ENCODE data around the gene ATF6B. TPM values are rescaled to one million over a fixed set of nuclear protein-coding genes. Genes with fewer than 3 reads are reported as not detected.

ATF6B gene
- total and polyA plus RNA-seq, 8 donors = 20.9 to 718 (median 54.2) TPM

GRCh38 chr6:32073613-32074012 is 54.4 kb downstream of the ATF6B start:
- H3K4me1 ChIP-seq = no peaks in the 10 kb centered on the region
- WGBS, 5 donors = 87 to 93% (median 90%) methylated on average over 10 of the region's 10 CpGs
- TF ChIP-seq CTCF (IDR thresholded peaks at IDR 0.05) = no peak
- no peak for TF ChIP-seq EP300 (IDR thresholded peaks at IDR 0.05)
- no peak for TF ChIP-seq POLR2A (IDR thresholded peaks at IDR 0.05)
- no peak for TF ChIP-seq POLR2AphosphoS5 (IDR thresholded peaks at IDR 0.05)
- intact Hi-C loops (cut with DNase I; ENCODE audit: low total_unique reads) = no loop called here
- H3K9me3 ChIP-seq = no peaks in the 10 kb centered on the region
- no peak overlapping the region for H3K4me3 ChIP-seq
- H3K27me3 ChIP-seq = no peaks in the 10 kb centered on the region
- DNase-seq = no peak
- no peak overlapping the region for H3K27ac ChIP-seq
- peaks cover 0 to 40% (median 34%) of the 10 kb centered on the region in 4 donors for H3K36me3 ChIP-seq

- no peak for TF ChIP-seq POLR2A (IDR thresholded peaks at IDR 0.05)
- TF ChIP-seq POLR2AphosphoS5 (IDR thresholded peaks at IDR 0.05) = no peak
- no peak for TF ChIP-seq CTCF (IDR thresholded peaks at IDR 0.05)
- TF ChIP-seq EP300 (IDR thresholded peaks at IDR 0.05) = no peak
- intact Hi-C loops (cut with DNase I; ENCODE audit: low total_unique reads) = no loop called here
Observed at GRCh38 chr6:32073101-32073500, 54.9 kb downstream of the ATF6B start.

GRCh38 chr6:32070814-32071543 is 57.1 kb downstream of the ATF6B start:
- peak overlapping the region in 4 of 5 donors; percentile 19 to 53 (median 30) for H3K27ac ChIP-seq
- peak in 1 of 2 donors; percentile 61 for DNase-seq
- H3K27me3 ChIP-seq = no peaks in the 10 kb centered on the region
- 73 to 86% (median 81%) methylated on average over 15 to 16 of the region's 16 CpGs for WGBS, 5 donors
- TF ChIP-seq POLR2AphosphoS5 (IDR thresholded peaks at IDR 0.05) = no peak
- no peak for TF ChIP-seq EP300 (IDR thresholded peaks at IDR 0.05)
- TF ChIP-seq POLR2A (IDR thresholded peaks at IDR 0.05) = no peak
- no peaks in the 10 kb centered on the region for H3K4me1 ChIP-seq
- intact Hi-C loops (cut with DNase I; ENCODE audit: low total_unique reads) = no loop called here
- H3K9me3 ChIP-seq = no peaks in the 10 kb centered on the region
- H3K4me3 ChIP-seq = no peak overlapping the region
- peaks cover 0 to 46% (median 39%) of the 10 kb centered on the region in 4 donors for H3K36me3 ChIP-seq

More at GRCh38 chr6:32073101-32073500, 54.9 kb downstream of the ATF6B start:
- H3K4me3 ChIP-seq = no peak overlapping the region
- peaks cover 0 to 43% (median 36%) of the 10 kb centered on the region in 4 donors for H3K36me3 ChIP-seq
- 75 to 89% (median 81%) methylated on average over 3 of the region's 3 CpGs for WGBS, 5 donors
- no peaks in the 10 kb centered on the region for H3K9me3 ChIP-seq
- H3K27me3 ChIP-seq = no peaks in the 10 kb centered on the region
- no peaks in the 10 kb centered on the region for H3K4me1 ChIP-seq
- H3K27ac ChIP-seq = no peak overlapping the region
- no peak for DNase-seq

DNA sequence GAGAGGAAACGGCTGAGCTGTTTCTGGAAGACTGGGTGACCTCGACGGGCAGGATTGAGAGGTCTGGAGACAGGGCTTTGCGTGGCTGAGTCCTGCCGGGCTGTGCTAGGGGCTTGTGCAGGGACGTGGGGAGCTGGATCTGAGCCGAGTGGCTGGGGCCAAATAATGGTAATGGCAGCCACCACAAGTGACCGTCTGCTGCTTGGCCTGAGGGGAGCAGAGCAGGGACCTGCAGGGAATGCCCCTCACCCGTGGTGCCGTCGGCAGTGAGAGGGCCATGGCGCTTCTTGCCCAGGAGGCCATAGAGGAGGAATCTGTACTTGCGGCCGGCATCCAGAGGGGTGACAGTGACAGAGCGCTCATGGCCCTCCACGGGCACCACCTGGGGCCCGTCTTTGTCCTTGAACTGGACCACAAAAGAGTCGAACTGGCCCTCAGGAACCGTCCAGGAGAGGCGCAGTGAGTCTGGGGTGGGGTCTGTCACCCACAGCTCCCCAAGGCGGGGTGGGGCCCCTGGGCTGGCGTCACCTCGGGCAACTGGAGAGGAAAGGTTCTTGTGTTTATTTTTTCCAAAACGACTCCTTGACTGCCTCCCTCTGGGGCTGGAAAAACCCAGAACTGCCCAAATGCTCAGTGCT is 58.0 kb downstream of the ATF6B start:
- no peak for TF ChIP-seq POLR2A (IDR thresholded peaks at IDR 0.05)
- TF ChIP-seq CTCF (IDR thresholded peaks at IDR 0.05) = no peak
- no peak for TF ChIP-seq EP300 (IDR thresholded peaks at IDR 0.05)
- TF ChIP-seq POLR2AphosphoS5 (IDR thresholded peaks at IDR 0.05) = no peak
- intact Hi-C loops (cut with DNase I; ENCODE audit: low total_unique reads) = no loop called here
- DNase-seq = no peak
- 78 to 85% (median 82%) methylated on average over 23 to 24 of the region's 24 CpGs for WGBS, 5 donors
- Histone ChIP-seq H3K36me3 (peaks cover 0 to 46% (median 39%) of the 10 kb centered on the region in 4 donors), H3K9me3 (no peaks in the 10 kb centered on the region), H3K4me1 (no peaks in the 10 kb centered on the region), H3K4me3 (no peak overlapping the region), H3K27ac (peak overlapping the region in 2 of 5 donors; percentile 32 to 53), H3K27me3 (no peaks in the 10 kb centered on the region)

Measured in stomach (tissue), 9 donors.